Activated B cell treated with CpG ODN at 0.5 μM for 24 hours (primary cell): ENCODE data around the gene PHF23. TPM values are rescaled to one million over a fixed set of nuclear protein-coding genes. Genes with fewer than 3 reads are reported as not detected.
A peak's percentile ranks its signal among the peaks of the same experiment; 100 is the strongest.

Experiments used
- ATAC-seq: fragments of 200-7000 bp; cut with Tn5 transposase; one replicate; pipeline ENCODE4 v1.10.0; 2021; ENCODE audit warnings: low read depth, mild to moderate bottlenecking, moderate library complexity
- CTCF ChIA-PET: fragments of 350-600 bp; sonication (Branson Sonifier 250); formaldehyde crosslinking; loops from one replicate; lab custom pipeline; 2021; ENCODE audit warnings: antibody characterized with exemption; lab: Charles Lee
- POLR2A ChIA-PET: fragments of 350-600 bp; sonication (Branson Sonifier 250); formaldehyde crosslinking; loops from one replicate; lab custom pipeline; 2021; ENCODE audit warnings: antibody characterized with exemption; lab: Charles Lee
- DNase-seq: peaks from one replicate; pipeline ENCODE4 v3.0.0; 2022
- H3K27ac Mint-ChIP-seq: one replicate; pipeline ENCODE4 v1.8.0; 2020; ENCODE audit warnings: mixed read lengths
- H3K27me3 Mint-ChIP-seq: one replicate; pipeline ENCODE4 v1.8.0; 2021; ENCODE audit warnings: mixed read lengths
- H3K36me3 Mint-ChIP-seq: one replicate; pipeline ENCODE4 v1.8.0; 2021; ENCODE audit warnings: low read depth, mixed read lengths
- H3K4me1 Mint-ChIP-seq: one replicate; pipeline ENCODE4 v1.8.0; 2021; ENCODE audit warnings: mixed read lengths
- H3K4me3 Mint-ChIP-seq: one replicate; pipeline ENCODE4 v1.8.0; 2020; ENCODE audit warnings: mild to moderate bottlenecking, mixed read lengths
- H3K9me3 Mint-ChIP-seq: one replicate; pipeline ENCODE4 v1.8.0; 2020; ENCODE audit warnings: mixed read lengths
- CTCF ChIP-seq: fragments of 200-600 bp; IDR thresholded peaks from one replicate; pipeline ENCODE4 v1.8.0; 2022; ENCODE audit warnings: antibody characterized with exemption, mild to moderate bottlenecking
- intact Hi-C: fragments of 100-400 bp; cut with micrococcal nuclease; formaldehyde crosslinking; loops from one replicate; pipeline ENCODE4 v1.15.1; 2024
- total RNA-seq: library from RNA; stranded (reverse); gene quantifications from 2 replicates; pipeline ENCODE4 v1.2.3, GENCODE V29; 2022

PHF23 gene
- total RNA-seq, 1 donor from 2014 or later, result 46.6 TPM

GRCh38 chr17:7282752-7283321 lies 43.6 kb upstream of the PHF23 start:
- ChIA-PET POLR2A (interaction anchor here (1.0 to 2.2 kb wide), 5 partner anchors 47 to 404 kb away, joined by 4 to 9 read pairs (median 5); partner anchors contain the start of genes ACAP1, NEURL4 and TP53), CTCF (interaction anchor here (1.0 to 4.5 kb wide), 4 partner anchors 13 to 278 kb away, joined by 3 to 38 read pairs (median 6); no protein-coding TSS in a partner anchor)
- Mint-ChIP-seq H3K4me1 (peaks cover 14% of the 10 kb centered on the region), H3K27me3 (peaks cover 27% of the 10 kb centered on the region), H3K36me3 (no peaks in the 10 kb centered on the region), H3K27ac (peak overlapping the region; percentile 50), H3K9me3 (no peaks in the 10 kb centered on the region), H3K4me3 (peak overlapping the region; percentile 19)
- DNase-seq (no peak), ATAC-seq (no peak)
- intact Hi-C loops, result loop anchor here (5.0 kb wide), 1 partner anchor 236 kb away; no protein-coding TSS in a partner anchor
- no peak for TF ChIP-seq CTCF

- TF ChIP-seq CTCF, result no peak
- Mint-ChIP-seq H3K4me3 (peak overlapping the region; percentile 82), H3K4me1 (peaks cover 14% of the 10 kb centered on the region), H3K9me3 (no peaks in the 10 kb centered on the region), H3K27me3 (peaks cover 22% of the 10 kb centered on the region), H3K36me3 (no peaks in the 10 kb centered on the region), H3K27ac (no peak overlapping the region)
- ATAC-seq, result no peak
- ChIA-PET CTCF (interaction anchor here (1.3 to 4.5 kb wide), 5 partner anchors 14 to 278 kb away, joined by 3 to 38 read pairs (median 4); no protein-coding TSS in a partner anchor), POLR2A (interaction anchor here (0.6 to 2.2 kb wide), 9 partner anchors 33 to 405 kb away, joined by 3 to 9 read pairs (median 5); partner anchors contain the start of genes ACAP1, GPS2, NEURL4 and TMEM102)
- intact Hi-C loops, result loop anchor here (1.0 to 5.0 kb wide), 5 partner anchors 25 to 235 kb away; partner anchors contain the start of genes EIF5A, NEURL4 and POLR2A
- DNase-seq, result no peak
These were observed 42.9 kb upstream of the PHF23 start for GRCh38 chr17:7281953-7282751.

GRCh38 chr17:7281074-7281952 lies 42.1 kb upstream of the PHF23 start, which contains the start of gene SLC2A4:
TSS of gene SLC2A4 (plus strand) at chr17:7281718. CDS start at chr17:7281935, 217 bp downstream.
- ChIA-PET CTCF (interaction anchor here (0.8 to 4.5 kb wide), 7 partner anchors 11 to 236 kb away, joined by 3 to 38 read pairs (median 3); partner anchors contain the start of gene ACAP1), POLR2A (interaction anchor here (0.5 to 2.2 kb wide), 16 partner anchors 15 to 303 kb away, joined by 3 to 14 read pairs (median 5); partner anchors contain the start of genes ACAP1, GPS2, NEURL4 and PHF23)
- H3K36me3 Mint-ChIP-seq, result no peaks in the 10 kb centered on the region

More at GRCh38 chr17:7281074-7281952, 42.1 kb upstream of the PHF23 start, which contains the start of gene SLC2A4:
- Mint-ChIP-seq H3K4me3 (peak within 1 kb of the TSS; percentile 82), H3K9me3 (no peaks in the 10 kb centered on the region), H3K27me3 (peaks cover 17% of the 10 kb centered on the region), H3K27ac (peak within 1 kb of the TSS; percentile 77), H3K4me1 (peaks cover 14% of the 10 kb centered on the region)
- DNase-seq (peak; percentile 79), ATAC-seq (peak; percentile 82)
- intact Hi-C loops, result loop anchor here (1.0 to 5.0 kb wide), 5 partner anchors 26 to 234 kb away; partner anchors contain the start of genes EIF5A, NEURL4 and POLR2A
- no peak for TF ChIP-seq CTCF
